GM18909 (cell line): Measurements from ENCODE around the gene GPR84.
A peak's percentile ranks its signal among the peaks of the same experiment; 100 is the strongest.
"Not testable (repeated sequence)": the region's sequence is repeated elsewhere in the genome, so short reads cannot be mapped to it uniquely, and the experiment has no call there.

Source experiments
- ATAC-seq: cut with Tn5 transposase; IDR thresholded peaks from one replicate; pipeline ENCODE4 v1.9.1; 2021; ENCODE audit warnings: mild to moderate bottlenecking; ENCODE audit not compliant: unreplicated experiment, poor library complexity

The GPR84 gene

GRCh38 chr12:54330442-54330841, 33.8 kb downstream of the GPR84 start:
- no peak for ATAC-seq

GRCh38 chr12:54329759-54330158, 34.5 kb downstream of the GPR84 start:
- no peak for ATAC-seq

DNA sequence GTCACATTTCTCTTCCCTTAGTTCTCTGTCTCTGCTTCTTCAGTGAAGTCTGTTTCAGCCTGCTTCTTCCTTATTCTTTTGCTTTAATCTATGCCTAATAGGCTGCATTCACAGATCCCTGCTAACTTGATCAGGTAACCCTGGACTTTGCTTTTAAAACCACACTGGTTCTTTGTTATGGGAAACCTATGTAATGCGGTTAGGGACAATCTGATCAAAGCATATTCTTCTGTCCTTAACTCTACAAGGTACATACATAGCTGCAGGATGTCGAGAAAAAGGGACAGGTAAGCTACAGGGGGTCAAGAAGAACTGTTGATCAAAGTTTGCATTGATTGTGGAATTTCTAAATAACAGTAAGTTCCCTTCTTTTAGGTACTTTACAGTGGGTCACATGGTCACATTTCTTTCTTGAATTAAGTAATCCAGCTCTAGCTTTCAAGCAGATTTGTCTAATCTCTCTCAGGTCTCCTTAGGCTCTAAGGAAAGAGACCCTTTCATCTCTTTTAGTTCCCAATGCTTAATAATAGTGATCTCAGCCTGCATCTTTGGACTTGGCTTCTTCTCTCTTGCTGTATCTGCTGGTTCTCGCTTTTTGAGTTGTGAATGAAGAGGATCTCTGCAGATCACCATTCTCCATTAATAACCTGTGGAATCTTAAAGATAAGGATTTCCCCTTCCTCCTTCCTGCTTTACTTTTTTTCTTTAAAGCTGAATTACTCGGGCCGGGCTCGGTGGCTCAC, 35.5 kb downstream of the GPR84 start:
- ATAC-seq, result no peak

- not testable (repeated sequence) for ATAC-seq
These were observed 38.7 kb downstream of the GPR84 start for GRCh38 chr12:54325442-54326109.

DNA sequence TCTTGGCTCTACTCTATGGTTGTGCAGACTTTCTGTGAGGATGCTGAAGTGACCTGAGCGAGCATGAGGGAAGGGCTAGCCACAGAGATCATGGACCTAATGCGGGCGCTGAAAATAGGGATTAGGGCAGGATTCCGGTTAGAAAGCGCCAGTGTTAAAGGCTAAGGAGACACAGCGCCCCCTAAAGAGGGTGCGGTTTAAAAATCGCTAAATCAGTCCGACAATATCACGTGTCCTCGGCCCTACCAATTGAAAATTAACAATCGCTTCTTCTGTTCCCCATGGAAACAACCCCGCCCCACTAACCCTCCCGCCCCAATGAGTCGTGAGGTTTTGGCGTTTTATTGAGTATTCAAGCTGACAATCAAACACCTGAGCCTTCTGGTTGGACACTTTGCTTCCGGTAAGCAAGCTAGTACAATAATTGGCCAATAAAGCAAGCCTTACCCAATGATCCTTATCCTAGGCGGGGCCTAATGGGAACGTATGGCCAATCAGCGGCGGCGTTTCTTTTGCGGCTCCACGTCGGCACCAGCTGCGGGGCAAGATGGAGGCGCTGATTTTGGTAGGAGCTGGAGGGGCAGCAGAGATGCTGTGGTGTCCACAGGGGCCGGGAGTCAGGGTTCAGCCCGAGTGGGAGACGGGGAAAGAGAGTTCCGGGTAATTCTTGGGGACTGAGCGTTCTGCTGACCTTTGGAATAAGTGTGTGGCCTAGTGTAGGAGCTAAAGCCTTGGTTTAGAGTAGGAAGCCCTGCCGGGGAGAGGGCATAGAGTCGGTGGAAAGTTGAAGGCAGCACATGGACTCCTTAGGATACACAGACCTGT, 39.5 kb downstream of the GPR84 start, which contains the start of gene COPZ1:
TSS of gene COPZ1 (plus strand) at position 515 of the 825 bp plus-strand sequence. CDS start at position 548, 33 bp downstream.
- ATAC-seq, result peak; percentile 99

- ATAC-seq, result no peak
These were observed 42.9 kb downstream of the GPR84 start for GRCh38 chr12:54321363-54321762.
